HG03280 (cell line): Measurements from ENCODE around the gene SPATA21.
"Not testable (repeated sequence)": the region's sequence is repeated elsewhere in the genome, so short reads cannot be mapped to it uniquely, and the experiment has no call there.

ENCODE experiments used
- ATAC-seq: cut with Tn5 transposase; IDR thresholded peaks from one replicate; pipeline ENCODE4 v1.9.1; 2021; ENCODE audit warnings: mild to moderate bottlenecking, moderate library complexity; ENCODE audit not compliant: unreplicated experiment

Gene SPATA21

DNA sequence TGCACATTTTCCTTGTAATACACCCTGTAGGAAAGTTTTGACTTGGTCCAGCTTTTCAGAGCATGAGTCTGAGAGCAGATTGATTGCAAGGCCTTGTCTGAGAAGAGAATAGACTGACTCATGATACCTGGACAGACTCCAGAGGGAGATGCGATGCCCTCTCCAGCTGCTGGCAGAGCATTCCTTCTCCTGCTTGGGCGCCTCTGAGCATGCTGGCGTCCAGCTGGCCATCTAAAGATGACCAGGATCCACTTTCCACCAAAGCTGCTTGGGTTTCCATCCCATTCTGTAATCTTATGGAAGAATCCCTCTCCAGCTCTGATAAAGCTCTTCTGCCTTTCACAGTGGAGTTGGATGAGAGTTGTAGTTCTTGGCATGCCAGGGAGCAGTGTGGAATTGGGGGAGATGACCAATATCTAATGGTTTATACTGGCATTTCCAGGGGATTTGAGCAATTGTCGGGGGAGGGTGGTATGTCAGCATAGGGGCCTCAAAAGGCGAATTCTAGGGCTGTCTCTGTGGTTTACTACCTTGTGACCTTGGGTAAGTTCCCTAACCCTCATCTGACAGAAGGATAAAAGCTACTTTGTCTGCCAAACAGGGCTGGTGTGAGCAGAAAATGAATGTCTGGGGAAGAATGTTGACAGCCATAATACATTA, 50.6 kb downstream of the SPATA21 start:
- no peak for ATAC-seq

DNA sequence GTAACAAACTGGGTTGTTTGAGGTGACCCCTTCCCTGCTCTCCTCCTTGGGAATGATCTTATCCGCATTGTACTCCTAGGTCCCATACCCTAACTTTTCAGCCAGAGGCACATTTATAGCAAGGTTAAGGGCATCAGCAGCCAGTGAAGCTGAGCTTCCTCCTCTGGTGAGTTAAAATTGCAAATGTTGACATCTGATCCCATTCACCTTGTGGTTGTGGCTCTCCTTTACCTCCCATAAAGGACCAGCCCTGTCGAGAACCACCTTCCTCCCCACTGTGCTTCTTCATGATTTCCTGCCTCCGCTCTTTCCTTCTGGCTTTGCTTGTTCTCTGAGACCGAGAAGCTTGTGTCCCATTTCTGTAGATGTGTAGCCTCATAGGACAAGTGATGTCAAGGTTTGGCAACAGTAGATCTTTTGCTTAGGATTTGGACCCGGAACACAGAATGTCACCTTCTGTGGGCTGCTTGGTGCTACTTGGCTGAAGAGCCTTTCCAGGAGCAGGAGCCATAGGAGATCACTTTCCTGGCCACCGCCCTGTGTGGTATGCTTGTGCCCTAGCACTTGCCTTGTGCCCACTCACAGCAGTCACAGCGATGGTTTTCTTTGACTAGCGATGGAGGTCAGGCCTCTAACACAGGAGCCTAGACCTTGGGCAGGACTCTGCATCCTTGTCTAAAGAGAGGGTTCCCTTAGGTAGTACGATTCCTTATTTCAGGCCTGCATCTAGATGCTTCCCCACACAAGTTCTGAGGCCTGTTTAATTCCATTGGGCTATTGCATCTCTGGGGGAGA, 51.4 kb downstream of the SPATA21 start:
- ATAC-seq: no peak

DNA sequence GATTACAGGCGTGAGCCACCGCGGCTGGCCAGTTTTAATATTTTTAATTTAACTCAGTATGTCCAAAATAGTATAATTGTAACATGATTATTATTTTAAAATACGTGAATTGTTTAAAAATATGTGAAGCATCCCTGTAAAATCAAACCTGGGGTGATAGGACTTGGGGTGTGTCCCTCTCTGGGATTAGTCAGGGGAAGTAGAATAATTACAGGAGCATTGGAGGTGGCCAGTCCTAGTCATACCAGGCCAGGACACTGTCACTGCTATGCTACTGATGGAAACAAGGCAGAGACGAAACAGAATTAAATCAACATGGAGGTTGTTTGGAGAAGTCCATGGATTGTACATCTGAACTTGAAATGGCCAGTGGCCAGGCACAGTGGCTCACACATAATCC, 53.3 kb downstream of the SPATA21 start:
- no peak for ATAC-seq

DNA sequence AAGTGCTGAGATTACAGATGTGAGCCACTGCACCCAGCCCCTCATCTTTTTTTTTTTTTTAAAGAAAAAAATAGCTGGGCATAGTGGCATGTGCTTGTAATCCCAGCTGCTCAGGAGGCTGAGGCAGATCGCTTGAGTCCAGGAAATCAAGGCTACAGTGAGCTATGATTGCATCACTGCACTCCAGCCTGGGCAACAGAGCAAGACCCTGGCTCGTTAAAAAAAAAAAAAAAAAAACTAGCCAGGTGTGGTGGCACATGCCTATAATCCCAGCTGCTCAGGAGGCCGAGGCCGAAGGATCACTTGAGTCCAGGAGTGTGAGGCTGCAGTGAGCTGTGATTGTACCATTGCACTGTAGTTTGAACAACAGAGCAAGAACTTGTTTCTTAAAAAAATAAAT, 56.4 kb downstream of the SPATA21 start:
- ATAC-seq: no peak

- ATAC-seq: no peak
Measured at GRCh38 chr1:16378443-16378842, 58.8 kb downstream of the SPATA21 start.

- ATAC-seq: no peak
Measured at GRCh38 chr1:16376971-16377370, 60.3 kb downstream of the SPATA21 start.

GRCh38 chr1:16375521-16376340, 61.5 kb downstream of the SPATA21 start:
- no peak for ATAC-seq

DNA sequence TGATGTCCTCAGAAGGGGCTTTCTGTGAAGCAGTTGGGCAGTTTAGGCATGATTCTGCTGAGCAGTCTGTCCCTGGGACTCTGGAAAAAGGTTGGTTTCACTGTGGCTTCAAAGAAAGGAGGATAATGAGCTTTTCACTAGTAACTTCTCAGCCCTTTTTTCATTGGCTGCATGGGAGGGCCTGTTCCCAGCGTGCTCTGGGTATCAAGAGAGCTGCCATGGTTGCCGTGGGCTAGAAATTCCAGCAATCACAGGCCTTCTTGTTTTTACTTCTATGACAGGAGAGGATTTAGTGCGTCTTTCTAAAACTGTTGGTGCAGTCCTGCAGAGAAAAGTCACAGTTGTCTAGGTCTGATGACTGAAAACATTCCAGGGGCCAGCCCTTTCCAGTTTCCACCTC, 63.0 kb downstream of the SPATA21 start:
- no peak for ATAC-seq

GRCh38 chr1:16372535-16373285, 64.5 kb downstream of the SPATA21 start:
- ATAC-seq: no peak

GRCh38 chr1:16371725-16372124, 65.5 kb downstream of the SPATA21 start:
- ATAC-seq: no peak

DNA sequence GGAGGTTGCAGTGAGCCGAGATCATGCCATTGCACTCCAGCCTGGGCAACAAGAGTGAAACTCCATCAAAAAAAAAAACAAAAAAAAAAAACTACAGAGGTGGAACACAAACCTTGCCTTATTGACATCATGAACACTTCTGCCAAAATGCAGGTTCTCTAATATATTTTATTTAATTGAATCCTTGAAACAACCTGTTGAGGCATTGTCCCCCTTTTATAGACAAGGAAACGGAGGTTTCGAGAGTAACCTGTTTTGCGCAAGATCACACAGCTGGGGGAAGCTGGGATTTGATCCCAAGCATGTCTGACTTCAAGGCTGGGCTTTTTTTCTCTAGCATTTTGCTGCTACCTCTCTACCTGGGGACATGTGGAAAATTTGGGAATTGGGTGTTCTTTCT, 67.4 kb downstream of the SPATA21 start:
- no peak for ATAC-seq

GRCh38 chr1:16367968-16368890, 69.0 kb downstream of the SPATA21 start:
- ATAC-seq: no peak

GRCh38 chr1:16367258-16367967, 69.8 kb downstream of the SPATA21 start:
- peak; percentile 61 for ATAC-seq

DNA sequence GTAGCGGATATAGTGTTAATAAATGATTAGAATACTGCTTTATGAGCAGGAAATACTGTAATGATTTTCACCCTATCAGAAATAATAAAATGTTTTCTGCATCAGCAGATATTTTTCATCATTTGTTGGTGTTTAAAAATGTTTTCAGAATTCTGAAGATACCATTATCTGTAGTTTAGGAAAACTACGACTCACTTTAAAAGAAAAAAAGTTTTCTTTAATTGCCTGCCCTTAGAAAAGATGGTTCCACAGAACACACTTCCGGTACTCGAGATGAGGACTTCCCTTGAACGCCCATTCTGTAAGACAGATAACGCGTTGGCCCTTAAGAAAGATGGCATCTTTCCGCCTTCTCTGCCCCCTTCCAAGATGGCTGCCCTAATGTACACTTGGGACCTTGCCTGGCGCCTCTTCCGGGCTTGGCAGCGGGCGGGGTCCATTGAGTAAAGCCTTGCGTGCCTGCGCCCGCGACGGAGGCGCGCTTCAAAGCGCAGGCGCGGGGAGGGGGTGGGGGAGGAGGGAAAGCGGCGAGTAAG, 70.4 kb downstream of the SPATA21 start, which contains the start of gene SZRD1:
Gene SZRD1 (plus strand): TSS at position 521 of the 536 bp plus-strand sequence. CDS start 16 bp downstream, outside the sequence.
- peak; percentile 82 for ATAC-seq

DNA sequence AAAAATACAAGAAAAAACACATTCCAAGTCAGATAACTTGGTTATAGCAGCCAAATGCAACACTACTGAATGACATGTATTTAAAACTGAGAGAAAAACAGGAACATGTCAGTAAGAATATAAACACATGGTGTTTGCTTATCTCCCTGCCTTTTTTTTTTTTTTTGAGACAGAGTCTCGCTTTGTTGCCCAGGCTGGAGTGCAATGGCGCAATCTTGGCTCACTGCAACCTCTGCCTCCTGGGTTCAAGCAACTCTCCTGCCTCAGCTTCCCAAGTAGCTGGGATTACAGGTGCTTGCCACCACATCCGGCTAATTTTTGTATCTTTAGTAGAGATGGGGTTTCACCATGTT, 72.1 kb downstream of the SPATA21 start:
- not testable (repeated sequence) for ATAC-seq

- no peak for ATAC-seq
Measured at GRCh38 chr1:16356867-16357266, 80.4 kb downstream of the SPATA21 start.

DNA sequence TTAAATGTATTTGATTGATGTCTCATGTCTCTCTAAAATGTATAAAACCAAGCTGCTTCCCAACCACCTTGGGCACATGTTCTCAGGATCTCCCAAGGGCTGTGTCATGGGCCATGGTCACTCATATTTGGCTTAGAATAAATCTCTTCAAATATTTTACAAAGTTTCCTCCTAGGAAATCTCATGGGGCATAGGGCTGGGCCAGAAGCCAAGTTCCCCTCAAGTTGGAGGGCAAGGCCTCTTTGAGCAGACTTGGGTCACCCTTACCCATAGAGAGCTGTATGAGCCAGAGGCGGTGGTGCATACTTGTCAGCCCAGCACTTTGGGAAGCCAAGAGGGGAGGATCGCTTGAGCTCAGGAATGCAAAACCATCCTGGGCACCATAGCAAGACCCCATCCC, 82.6 kb downstream of the SPATA21 start:
- ATAC-seq: no peak

GRCh38 chr1:16352842-16353535, 84.2 kb downstream of the SPATA21 start:
- ATAC-seq: peak; percentile 2
